22Rv1 (cell line): Measurements from ENCODE around the gene L2HGDH.

Experiments used
- ZFX ChIP-seq: fragments of 450-650 bp; IDR thresholded peaks from 2 replicates; pipeline ENCODE4 v1.6.1; 2017; ENCODE audit warnings: antibody characterized with exemption, borderline replicate concordance
- TF ChIP-seq, protein P1 (sequence below): fragments of 450-650 bp; IDR thresholded peaks from 2 replicates; pipeline ENCODE4 v1.5.1; 2017; ENCODE audit warnings: mild to moderate bottlenecking

DNA sequence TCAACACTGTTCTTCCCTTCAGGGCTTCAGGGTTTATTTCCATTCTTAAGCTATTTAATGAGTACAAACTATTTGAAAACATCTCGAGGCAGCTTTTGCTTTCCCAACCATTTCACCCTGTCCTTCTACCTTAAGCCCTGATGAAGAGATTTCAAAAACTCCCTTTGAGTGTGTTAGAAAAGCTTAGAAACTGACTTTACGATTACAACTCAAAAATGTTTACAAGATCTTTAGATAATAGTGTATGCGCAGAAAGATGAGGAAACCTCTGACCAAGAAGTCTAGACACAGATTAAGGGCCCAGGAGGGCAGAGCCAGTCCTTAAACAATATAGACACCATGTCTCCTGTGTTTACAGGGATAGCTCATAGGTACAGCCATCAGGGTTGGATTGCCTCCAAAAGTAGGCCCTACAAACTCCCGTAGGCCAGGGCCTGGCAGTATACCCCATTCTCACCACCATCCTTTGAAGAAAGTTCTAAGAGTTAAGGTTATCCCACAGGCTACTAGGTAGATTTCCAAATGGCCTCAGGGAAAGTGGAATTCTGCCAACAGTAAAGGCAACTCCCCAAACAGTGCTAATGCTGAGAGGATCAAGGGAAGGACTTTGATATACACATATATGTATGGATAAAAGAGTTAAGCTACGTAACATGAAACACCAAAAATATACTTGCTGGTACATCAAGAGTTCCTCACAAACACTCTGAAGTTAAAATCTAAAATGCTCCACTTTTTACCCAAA is 69.3 kb downstream of the L2HGDH start:
- TF ChIP-seq, protein P1, sequence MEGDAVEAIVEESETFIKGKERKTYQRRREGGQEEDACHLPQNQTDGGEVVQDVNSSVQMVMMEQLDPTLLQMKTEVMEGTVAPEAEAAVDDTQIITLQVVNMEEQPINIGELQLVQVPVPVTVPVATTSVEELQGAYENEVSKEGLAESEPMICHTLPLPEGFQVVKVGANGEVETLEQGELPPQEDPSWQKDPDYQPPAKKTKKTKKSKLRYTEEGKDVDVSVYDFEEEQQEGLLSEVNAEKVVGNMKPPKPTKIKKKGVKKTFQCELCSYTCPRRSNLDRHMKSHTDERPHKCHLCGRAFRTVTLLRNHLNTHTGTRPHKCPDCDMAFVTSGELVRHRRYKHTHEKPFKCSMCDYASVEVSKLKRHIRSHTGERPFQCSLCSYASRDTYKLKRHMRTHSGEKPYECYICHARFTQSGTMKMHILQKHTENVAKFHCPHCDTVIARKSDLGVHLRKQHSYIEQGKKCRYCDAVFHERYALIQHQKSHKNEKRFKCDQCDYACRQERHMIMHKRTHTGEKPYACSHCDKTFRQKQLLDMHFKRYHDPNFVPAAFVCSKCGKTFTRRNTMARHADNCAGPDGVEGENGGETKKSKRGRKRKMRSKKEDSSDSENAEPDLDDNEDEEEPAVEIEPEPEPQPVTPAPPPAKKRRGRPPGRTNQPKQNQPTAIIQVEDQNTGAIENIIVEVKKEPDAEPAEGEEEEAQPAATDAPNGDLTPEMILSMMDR, result no peak
- TF ChIP-seq ZFX, result no peak
